Activated CD4-positive, alpha-beta T cell treated with anti-CD3 and anti-CD28 coated beads, Interleukin-2, amount 50 U/mL, for 1 hour (primary cell): ENCODE measurements around the gene TMCC2.
A peak's percentile ranks its signal among the peaks of the same experiment; 100 is the strongest.
"Not testable (repeated sequence)": the region's sequence is repeated elsewhere in the genome, so short reads cannot be mapped to it uniquely, and the experiment has no call there.

Experiments
- DNase-seq: peaks from one replicate; pipeline ENCODE4 v3.0.0-alpha.2; 2020

The TMCC2 gene

DNA sequence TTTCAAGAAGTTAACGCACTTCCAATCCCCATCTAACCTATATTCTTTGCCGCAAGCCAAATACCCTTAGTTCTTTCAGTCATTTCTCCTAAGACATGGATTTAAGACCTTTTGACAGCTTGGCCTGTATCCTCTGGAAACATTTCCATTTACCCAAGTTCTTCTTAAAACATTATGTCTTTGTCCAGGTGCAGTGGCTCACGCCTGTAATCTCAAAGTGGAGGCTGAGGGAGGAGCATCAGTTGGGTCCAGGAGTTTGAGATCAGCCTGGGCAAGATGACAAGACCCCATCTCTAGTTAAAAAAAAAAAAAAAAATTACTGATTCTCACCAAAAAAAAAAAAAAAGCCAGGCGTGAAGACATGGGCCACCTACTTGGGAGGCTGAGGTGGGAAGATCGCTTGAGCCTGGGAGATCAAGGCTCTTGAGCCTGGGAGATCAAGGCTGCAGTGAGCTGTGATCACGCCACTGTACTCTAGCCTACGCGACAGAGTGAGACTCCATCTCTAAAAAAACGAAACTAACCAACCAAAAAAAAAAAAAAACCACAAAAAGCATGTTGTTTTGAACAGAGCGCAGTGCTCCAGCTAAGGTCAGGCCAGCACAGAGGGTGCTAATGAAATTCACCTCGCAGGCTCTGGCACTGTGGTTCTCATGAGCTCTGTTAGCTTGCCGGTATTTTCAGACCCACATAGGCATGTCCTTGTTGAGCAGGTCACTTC lies 57.8 kb downstream of the TMCC2 start:
- peak; percentile 53 for DNase-seq

DNA sequence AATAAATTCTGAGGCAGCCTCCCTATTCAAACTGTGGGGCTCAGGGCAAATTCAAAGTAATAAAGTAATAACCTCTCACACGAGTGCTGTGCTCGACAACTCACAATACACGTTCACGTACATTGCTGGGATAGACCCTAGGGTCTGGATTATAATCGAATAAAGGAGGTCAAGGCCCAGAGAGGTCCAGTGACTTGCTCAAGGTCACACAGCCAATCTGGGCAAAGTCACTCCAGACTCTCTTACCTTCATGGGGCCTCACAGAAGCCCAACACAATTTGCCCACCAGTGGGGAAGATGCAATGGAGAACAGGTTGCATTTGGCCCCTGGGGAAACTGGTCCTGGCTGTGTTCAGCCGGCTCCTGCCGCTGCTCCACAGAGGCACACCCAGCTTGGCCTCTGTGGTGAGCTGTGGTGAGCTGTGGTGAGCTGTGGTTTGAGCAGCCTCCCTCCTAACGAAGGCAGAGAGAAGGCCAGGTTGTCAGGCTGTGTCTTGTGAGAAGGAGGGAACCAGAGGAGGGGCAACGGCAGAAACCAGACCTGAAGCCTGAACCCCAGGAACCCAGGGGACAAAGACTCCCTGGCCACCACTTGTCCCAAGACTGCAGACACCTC lies 58.7 kb downstream of the TMCC2 start:
- DNase-seq, result peak; percentile 53

DNA sequence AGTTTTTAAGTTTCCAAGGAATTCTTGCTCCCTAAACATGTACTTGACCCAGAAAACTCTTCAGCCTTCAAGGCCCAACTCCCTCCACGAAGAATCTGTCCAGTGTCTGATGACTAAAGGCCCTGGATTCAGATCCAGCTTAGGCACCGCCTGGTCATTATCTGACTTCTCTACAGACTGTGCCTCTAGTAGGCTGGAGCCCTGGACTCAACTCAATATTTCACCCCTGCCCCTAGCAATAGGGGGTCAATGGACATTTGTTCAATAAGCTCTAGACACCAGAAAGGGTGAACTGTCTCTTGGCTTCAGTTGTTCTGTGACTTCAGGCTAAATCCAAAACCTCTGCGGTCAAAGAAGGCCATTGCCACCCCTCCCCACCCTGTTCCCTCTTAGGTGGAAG lies 59.3 kb downstream of the TMCC2 start:
- DNase-seq, result no peak

DNA sequence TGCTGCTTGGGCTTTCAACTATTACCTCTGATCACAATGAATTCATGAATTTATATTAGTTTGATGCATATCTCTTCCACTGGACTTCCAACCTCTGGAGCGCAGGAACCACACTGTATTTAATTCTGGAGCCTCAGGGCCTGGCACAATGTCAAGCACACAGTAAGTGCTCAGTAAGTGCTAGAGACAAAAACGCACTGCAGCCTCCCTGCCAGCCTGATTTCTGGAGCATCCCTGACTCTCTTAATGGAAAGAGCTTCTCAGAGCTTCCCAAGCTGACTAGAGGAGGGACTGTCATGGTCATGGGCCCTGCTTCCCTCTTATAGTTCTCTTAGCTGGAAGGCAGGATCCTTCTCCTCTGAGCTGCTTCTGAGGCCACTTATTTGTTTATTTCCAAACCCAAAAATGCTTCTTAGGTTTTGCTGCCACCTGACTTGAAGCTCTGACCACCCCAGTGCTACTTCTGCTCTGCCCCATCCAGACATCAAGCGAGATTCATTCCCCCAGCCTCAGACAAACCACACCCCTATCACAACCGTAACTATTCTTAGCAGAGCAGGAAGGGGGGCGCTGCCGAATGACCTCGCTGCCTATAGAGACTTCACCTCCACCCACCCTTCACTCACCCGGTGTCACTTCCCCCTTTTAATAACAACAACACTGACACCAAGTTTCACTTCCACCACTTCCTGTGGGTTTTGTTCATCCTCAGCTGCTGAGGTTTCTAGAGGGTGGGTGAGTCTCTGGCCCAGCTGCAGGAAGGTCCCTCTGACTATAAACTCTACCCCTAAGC lies 60.2 kb downstream of the TMCC2 start:
- DNase-seq, result peak; percentile 69

DNA sequence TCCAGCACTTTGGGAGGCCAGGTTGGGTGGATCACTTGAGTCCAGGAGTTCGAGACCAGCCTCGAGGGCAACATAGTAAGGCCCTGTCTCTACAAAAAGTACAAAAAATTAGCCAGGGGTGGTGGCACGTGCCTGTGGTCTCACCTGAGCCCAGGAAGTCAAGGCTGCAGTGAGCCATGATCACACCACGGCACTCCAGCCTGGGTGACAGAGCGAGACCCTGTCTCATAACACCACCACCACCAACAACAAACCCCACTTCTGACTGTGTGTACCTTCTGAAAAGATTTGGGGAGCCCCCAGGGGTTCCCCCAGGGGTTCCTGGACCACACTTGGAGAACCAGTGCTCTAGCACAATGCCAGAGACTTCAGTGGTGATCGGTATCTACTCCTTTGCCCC lies 63.9 kb downstream of the TMCC2 start:
- DNase-seq, result no peak

DNA sequence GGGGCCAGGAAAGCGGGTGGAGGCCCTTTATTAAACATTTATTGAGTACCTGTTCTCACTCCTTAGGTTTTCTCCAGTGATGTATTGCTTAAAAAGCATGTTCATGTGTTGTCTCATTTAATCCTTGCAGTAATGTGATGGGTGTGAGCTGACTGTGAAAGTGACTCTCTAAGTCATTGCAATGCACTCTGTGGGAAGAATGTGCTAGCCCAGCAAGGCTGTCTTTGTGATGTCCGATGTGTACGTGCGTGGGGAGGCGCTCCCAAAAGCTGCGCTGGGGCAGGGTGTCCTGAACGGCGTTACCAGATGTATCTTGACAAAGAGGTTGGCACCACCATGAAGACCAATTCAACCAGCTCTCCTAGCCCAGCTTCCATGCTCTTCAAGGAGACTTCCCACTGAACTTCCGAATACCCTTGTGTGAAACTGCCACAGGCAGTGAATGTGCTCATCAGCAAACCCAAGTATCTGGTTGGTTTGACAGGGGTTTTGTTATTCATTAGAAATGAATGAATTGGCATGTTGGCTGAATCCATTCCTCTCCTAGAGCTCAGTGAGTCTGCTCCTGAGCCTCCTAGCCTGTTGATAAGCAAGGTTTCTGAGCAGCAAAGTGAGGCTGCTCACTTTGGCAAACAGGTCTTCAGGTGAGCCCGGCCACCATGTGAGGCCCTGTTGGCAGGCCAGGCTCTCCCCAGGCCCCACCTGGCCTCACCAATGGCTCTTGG lies 65.8 kb downstream of the TMCC2 start:
- DNase-seq, result no peak

DNA sequence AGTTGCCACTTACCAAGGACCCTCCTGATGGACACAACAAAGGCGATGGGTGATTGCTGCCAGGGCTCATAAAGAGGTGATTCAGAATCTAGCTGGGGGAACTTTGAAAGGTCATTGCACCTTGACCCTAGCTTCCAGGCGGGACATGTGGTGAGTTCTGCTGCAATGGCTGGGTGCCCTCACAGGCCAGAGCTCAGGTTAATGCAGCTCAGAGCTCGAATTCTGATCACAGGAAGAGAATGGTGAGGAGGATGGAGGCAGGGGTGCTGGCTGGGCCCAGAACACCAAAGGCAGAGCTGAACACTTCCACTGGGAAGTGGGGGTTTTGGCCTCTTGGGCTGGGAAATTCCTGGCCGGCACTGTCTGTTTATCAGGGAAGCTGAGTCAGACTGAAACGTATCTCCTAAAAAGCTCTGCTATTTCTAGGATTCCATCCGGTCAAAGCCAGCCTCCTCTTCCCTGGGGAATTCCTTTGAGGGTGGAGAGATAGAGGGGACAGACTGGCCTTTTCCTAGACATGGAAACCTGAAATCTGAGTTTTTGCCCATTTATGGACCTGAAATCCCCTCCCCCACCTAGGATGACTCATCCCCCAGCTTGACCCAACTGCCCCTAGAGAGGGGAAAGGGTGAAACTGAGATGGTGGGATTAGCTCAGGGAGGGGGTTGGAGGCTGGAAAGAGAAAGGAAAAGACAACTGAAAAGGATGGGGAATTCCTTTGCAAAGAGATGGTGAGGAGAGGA lies 66.6 kb downstream of the TMCC2 start:
- DNase-seq, result no peak

DNA sequence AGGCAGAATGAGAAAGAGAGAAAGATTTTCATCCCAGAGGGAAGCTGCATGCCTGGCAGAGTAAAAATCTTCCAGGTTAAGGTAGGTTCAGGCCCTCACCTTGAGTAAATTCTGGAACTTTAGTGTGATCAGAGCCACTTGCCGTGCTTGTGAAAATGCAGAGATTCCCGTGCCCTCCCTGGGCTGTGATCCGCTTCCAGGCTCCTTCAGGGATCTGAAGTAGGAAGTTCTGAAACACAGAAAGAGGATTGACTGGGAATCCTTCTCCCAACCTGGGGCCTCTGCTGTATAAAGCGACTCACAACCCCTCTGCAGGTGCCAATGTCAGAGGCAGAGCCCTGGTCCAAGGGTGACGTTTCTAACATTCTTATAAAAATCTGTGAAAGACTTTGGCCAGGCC lies 67.2 kb downstream of the TMCC2 start:
- DNase-seq, result no peak

DNA sequence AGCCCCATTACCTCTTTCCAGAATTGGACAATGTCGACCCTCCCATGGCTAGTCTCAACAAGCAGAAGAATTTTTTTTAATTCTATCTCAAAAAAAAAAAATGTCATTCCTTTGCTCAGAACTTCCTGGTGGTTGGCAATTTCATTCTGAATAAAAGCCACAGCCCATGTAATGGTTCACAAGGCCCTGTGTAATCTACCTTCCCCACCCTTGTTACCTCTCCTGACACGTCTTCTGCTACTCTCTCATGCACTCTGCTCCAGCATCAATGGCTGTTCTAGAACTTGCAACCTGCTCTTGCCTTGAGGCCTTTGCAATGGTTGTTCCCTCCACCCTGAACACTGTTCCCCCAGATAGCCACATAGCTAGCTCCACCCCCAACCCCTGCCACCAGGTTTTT lies 68.4 kb downstream of the TMCC2 start:
- DNase-seq, result no peak

DNA sequence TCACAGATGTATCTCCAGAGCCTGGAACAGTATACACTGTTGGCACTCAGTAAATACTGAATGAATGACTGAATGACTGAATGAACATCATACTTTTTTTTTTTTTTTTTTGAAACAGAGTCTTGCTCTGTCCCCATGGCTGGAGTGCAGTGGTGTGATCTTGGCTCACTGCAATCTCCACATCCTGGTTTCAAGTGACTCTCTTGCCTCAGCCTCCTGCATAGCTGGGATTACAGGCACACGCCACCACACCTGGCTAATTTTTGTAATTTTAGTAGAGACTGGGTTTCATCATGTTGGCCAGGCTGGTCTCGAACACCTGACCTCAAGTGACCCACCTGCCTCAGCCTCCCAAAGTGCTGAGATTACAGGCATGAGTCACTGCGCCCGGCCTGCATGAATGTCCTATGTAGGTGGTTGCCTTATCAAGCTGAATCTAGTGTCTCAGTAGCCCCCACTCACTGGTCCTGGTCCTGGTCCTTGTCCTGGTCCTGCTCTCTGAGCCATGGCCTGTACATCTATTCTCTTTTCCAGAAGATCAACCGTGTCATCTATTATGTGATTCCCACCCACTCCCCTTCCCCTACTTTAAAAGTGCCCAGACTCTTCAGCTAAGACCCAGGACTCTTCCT lies 69.9 kb downstream of the TMCC2 start:
- DNase-seq, result not testable (repeated sequence)

DNA sequence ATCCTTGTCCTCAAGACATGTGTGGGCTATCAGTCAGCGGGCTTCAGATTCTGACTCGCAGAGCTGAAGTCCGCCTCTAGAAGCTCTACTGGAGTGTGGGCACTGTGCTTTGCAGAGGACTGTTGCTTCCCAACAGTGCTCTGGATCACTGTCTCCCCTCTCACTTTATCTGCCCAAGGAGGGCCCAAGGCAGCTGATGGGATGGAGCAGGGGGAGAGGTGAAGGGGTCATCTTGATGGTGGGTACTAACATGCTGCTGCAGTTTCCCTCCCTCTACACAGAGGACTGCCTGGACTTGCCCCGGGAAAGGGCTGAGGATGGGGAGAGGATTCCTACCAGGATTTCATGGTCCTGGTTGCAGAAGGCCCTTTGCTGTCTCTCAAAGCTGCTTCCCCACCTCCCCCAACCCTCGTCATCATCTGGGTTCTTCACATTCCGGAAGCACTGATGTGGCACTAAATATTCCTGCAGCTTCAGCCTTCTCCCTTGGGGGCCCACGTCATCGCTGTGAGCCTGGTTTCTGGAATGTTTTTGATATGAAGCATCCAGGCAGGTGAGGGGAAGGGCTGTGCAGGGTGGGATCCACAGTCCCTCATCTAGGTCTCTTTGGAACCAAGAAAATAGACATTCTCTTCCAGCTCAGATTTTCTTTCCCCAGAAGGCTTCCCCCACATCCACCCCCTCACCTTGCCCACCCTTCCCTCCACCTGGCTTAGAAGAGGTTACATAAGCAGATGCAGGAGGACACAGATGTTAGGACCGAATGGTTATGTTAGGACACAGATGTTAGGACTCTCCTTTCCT lies 70.6 kb downstream of the TMCC2 start:
- DNase-seq, result no peak

DNA sequence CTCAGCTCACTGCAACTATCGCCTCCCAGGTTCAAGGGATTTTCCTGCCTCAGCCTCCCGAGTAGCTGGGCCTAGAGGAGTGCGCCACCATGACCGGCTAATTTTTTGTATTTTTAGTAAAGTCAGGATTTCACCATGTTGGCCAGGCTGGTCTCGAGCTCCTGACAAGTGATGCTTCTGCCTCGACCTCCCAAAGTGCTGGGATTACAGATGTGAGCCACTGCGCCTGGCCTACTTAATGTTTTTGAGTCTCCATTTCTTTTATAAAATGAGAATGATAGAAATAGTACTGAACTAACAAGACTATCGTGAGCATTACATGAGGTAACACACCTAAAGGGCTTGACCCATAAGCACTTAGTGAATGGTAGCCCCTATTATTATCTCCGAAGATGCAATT lies 72.4 kb downstream of the TMCC2 start:
- DNase-seq, result no peak

DNA sequence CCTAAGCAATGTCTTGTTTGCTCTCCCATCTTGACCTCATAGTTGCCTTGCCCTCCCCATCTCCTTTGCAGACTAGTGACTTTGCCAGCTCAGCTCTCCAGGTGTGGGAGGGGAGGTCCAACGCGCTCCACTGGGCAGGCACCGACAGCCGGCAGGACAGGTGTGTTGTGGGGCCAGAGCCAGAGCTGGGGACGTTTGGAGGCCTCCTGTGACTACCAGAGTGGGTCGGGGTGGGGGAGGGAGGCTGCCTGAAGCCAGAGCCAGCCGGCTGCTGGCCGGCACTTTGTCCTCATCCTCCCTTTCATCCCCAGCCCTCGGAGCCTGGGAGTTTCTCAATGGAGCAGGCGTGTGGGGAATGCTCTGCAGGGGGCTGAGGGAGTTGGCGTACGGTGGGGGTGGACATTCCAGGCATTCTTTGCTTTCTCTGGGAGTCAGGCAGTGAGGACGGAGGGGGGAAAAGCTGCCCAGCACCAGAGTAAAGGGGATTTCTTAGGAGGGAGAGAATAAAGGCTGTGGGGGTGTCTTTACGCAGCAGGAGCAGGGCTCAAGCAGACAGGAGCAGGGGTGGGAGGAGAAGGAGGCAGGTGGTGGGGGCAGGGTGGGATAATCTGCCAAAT lies 73.6 kb downstream of the TMCC2 start:
- no peak for DNase-seq

DNA sequence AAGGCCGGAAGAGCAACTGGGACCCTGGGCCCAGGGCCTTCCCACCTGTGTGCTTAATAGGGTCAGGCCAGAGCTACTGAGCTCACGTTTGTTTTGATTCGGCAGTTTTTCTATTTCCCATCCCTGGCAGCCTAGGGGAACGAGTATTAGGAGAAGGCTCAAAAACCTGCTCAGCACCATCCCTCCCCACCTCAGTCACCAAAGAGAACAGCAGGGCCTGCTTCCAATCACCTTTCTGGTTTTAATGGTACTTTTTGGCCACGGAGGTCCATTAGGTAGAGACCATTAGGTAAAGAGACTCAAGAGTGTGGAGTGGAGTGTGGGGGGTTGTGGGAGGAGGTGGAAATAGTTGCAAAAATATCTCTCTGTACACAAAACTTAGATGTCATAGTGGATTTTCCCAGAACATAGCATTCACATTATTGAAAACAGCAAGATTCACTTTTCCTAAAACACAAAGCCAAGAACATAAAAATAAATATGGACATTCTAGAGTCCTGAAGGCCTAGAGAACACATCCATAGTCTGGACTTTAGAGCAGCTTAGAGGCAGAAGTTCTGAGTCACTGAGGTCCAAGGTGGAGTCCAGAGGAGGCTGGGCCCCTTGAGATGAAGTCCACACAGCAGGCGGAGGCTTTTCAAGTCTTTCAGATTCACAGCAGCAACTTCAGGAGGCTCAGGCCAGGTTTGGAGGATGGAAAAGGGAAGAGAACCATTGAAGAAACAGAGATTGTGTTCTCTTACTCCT lies 74.3 kb downstream of the TMCC2 start:
- DNase-seq, result no peak

DNA sequence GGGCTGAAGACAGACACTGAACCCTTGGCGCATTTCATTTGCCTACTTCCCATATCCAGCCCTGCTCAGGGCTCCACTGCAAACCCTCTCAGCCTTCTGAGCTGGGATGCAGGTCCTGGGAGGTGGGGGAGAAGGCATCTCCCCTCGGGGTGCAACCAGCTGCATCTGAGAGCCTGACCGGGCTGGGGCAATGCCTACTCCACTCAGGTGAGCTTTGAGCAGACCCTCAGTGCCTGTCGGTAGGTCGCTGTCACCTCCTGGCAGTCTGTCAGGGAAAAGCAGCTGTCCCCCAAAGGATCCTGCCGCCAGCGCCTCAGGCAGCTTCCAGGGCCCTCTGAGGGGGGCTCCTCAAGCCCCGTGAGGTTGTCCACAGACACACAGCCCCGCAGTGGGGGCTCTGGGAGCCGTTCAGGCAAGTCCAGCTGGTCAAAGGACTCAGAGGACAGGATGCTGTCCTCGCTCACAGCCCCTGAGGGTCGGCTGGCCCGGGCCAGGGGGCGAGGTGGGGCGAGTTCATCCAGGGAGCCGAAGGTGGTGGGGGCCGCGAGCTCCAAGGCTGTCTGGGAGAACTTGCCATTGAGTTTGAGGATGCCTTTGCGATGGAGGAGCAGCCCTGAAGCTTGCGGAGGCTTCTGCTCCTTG lies 75.6 kb downstream of the TMCC2 start:
- DNase-seq, result no peak

DNA sequence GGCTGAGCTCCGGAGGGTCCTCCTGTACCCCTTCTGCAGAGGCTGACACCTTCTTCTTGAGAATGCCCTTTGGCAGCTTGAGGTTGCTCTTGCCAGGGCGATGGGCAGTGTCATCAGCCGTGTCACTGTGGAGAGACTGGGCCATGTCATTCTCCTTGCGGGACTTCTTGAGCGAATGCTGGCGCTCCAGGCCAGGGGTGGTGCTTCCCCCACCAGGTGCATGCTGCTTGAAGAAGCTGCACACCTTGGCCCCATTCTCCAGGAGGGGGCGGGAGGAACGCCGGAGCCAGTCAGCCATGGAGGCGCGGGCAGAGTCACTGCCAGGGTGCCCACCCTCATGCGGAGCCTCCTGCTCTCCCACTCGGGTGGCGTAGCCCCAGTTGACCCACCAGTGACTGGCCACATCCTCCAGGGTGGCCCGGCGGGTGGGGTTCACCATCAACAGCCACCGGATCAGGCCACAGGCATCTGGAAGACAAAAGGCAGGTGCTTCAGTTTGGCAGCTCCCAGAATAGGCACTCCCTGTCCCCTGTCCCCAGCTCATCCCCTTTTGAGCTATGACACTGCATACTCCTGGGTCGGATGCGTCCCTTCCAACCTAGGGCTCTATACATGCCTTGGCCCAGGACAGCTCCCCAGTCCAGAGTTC lies 76.4 kb downstream of the TMCC2 start:
- DNase-seq, result no peak

DNA sequence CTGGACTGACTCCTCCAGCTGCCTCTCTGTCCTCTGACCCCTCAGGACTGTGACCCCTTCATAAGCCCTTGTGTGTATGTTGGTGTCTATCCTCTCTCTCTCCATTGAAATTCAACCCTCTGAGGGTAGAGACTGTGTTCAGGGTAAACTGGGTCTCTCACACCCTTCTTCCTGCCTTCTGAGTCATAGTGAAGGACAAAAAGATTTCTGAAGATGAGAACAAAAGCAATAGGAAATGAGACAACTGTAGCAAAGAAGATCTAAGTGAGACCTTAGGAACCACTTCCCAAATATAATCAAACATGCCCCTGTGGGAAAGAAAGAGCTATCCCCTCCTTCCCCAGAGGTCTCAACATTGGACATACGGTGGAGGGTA lies 76.9 kb downstream of the TMCC2 start:
- DNase-seq, result no peak

DNA sequence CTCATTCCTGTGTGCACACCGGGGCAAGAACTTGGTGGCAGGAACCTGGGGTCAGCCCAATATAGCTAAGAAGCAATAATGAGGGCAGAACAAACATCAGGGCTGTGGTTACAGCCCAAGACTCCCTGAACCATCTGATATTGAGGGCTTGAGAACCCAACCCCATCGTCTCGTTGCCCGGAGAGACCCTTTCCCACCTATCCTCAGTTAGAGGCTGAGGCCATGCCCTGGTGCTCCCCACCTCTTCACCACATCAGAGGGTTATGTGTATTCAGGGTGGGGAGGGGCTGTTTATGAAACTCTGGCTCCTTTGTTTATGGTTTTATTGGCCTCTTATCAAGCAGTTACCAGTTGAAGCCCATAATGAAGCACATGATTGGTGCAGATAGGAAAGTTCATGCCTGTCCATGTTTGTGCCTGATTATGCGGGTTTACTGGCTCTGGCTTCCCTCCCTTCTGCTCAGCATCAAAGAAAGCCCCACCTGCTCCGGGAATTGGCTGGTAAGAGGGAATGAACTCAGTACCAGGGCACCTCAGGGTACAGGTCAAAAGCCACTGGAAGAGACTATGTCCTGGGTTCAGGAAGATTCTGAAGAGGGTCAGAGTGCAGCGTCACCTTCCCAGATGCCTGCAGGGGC lies 79.3 kb downstream of the TMCC2 start:
- no peak for DNase-seq

DNA sequence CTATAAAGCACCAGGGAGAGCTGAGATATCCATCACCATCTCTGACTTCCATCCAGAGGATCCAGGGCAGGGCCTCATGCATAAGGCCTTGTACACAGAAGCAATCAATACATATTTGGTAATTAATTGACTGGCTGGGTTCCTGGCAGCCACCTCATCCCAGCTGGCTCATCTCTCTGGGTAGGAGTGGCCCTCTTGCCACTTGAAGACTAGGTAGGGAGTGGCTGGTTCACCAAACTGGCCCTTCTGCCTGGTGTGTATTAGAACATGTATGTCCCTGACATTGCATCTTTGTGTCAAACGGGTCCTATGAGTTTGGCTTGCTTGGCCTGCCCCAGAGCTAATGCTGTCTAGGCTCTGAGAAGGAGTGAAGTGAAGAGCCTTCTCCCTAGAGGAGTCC lies 82.0 kb downstream of the TMCC2 start:
- DNase-seq, result no peak
